ENCODE data around the gene CPSF4. TPM values are rescaled to one million over a fixed set of nuclear protein-coding genes. Genes with fewer than 3 reads are reported as not detected.

The CPSF4 gene
- total RNA-seq, 8 experiments from 2014 or later = 24.8 to 69.5 (median 41.8) TPM

Other genes with a start within 250 kb of the CPSF4 start
- gene KPNA7, start 230.8 kb upstream of the CPSF4 start, total RNA-seq = under 1 TPM in 3 of 8 experiments, not detected in 5; 0.11 to 0.14 (median 0.14) TPM
- under 1 TPM in 5 of 8 experiments, not detected in 3; 0.10 to 0.52 (median 0.14) TPM for gene MYH16, start 166.1 kb upstream of the CPSF4 start, total RNA-seq
- gene ARPC1A, start 113.0 kb upstream of the CPSF4 start, total RNA-seq = 100 to 1,000 TPM in 4 of 8 experiments, 10 to 100 TPM in 4; 82.9 to 171 (median 106) TPM
- 100 to 1,000 TPM in 3 of 8 experiments, 10 to 100 TPM in 2, 1 to 10 TPM in 3; 2.6 to 396 (median 23.9) TPM for gene ARPC1B, start 64.2 kb upstream of the CPSF4 start, total RNA-seq
- gene PDAP1, start 30.3 kb upstream of the CPSF4 start, total RNA-seq = 100 to 1,000 TPM in 5 of 8 experiments, 10 to 100 TPM in 3; 88.1 to 172 (median 103) TPM
- 100 to 1,000 TPM; 105 to 221 (median 146) TPM for gene BUD31, start 30.0 kb upstream of the CPSF4 start, total RNA-seq
- gene PTCD1, start 145 bp upstream of the CPSF4 start, total RNA-seq = 10 to 100 TPM in 2 of 8 experiments, 1 to 10 TPM in 6; 4.9 to 18.9 (median 7.1) TPM
- 100 to 1,000 TPM; 488 to 967 (median 750) TPM for gene ATP5MF, start 27.2 kb downstream of the CPSF4 start, total RNA-seq
- gene ZNF789, start 33.9 kb downstream of the CPSF4 start, total RNA-seq = 10 to 100 TPM in 7 of 8 experiments, 1 to 10 TPM in 1; 6.1 to 26.3 (median 16.4) TPM
- 10 to 100 TPM; 17.0 to 34.9 (median 19.5) TPM for gene ZNF394, start 61.3 kb downstream of the CPSF4 start, total RNA-seq
- 10 to 100 TPM in 7 of 8 experiments, 1 to 10 TPM in 1; 9.0 to 19.7 (median 17.1) TPM for gene ZKSCAN5, start 65.7 kb downstream of the CPSF4 start, total RNA-seq
- 10 to 100 TPM in 6 of 8 experiments, 1 to 10 TPM in 2; 6.6 to 18.6 (median 13.7) TPM for gene FAM200A, start 113.2 kb downstream of the CPSF4 start, total RNA-seq
- gene ZNF655, start 119.7 kb downstream of the CPSF4 start, total RNA-seq = 100 to 1,000 TPM in 1 of 8 experiments, 10 to 100 TPM in 7; 38.8 to 124 (median 63.6) TPM
- gene TMEM225B, start 159.3 kb downstream of the CPSF4 start, total RNA-seq = 1 to 10 TPM in 5 of 8 experiments, under 1 TPM in 2, not detected in 1; 0.40 to 2.0 (median 1.7) TPM
- gene ZSCAN25, start 178.0 kb downstream of the CPSF4 start, total RNA-seq = 10 to 100 TPM in 7 of 8 experiments, 1 to 10 TPM in 1; 8.2 to 22.4 (median 12.7) TPM
- 10 to 100 TPM in 1 of 8 experiments, 1 to 10 TPM in 7; 2.4 to 20.2 (median 6.4) TPM for gene CYP3A5, start 241.1 kb downstream of the CPSF4 start, total RNA-seq